CD8-positive, alpha-beta memory T cell (primary cell): ENCODE measurements around the gene CREB3L1. TPM values are rescaled to one million over a fixed set of nuclear protein-coding genes. Genes with fewer than 3 reads are reported as not detected.

Experiments used
- CTCF ChIA-PET: fragments of 350-600 bp; sonication (Branson Sonifier 250); formaldehyde crosslinking; loops from one replicate; lab custom pipeline; 2021; ENCODE audit warnings: antibody characterized with exemption; lab: Charles Lee
- POLR2A ChIA-PET: fragments of 350-600 bp; sonication (Branson Sonifier 250); formaldehyde crosslinking; loops from one replicate; lab custom pipeline; 2021; ENCODE audit warnings: antibody characterized with exemption; lab: Charles Lee
- DNase-seq, 5 donors: peaks; one replicate each; pipeline versions ENCODE4 v3.0.0 to v3.0.0-alpha.2; 2020 to 2022; ENCODE audit warnings: mixed read lengths in 1 of 5
- H3K27ac ChIP-seq: one replicate; pipeline ENCODE4 v1.7.0; 2013; ENCODE audit warnings: low read depth, mild to moderate bottlenecking, low read length, moderate library complexity
- H3K27me3 ChIP-seq: 2 replicates; pipeline ENCODE4 v1.7.0; 2013; ENCODE audit warnings: low read length, mild to moderate bottlenecking; ENCODE audit not compliant: insufficient read depth, poor library complexity, severe bottlenecking
- H3K36me3 ChIP-seq: 2 replicates; pipeline ENCODE4 v1.7.0; 2013; ENCODE audit warnings: mild to moderate bottlenecking, low read length, moderate library complexity; ENCODE audit not compliant: insufficient read depth
- H3K4me1 ChIP-seq: 2 replicates; pipeline ENCODE4 v1.7.0; 2013; ENCODE audit warnings: mild to moderate bottlenecking, low read length, moderate library complexity; ENCODE audit not compliant: insufficient read depth
- H3K4me3 ChIP-seq: 2 replicates; pipeline ENCODE4 v1.7.0; 2013; ENCODE audit warnings: mild to moderate bottlenecking, low read length
- H3K9me3 ChIP-seq: 2 replicates; pipeline ENCODE4 v1.7.0; 2013; ENCODE audit warnings: mild to moderate bottlenecking, low read length
- H3K27ac Mint-ChIP-seq, 8 donors: one replicate each; pipeline ENCODE4 v1.8.0; 2020 to 2021; ENCODE audit warnings: mixed read lengths in 8 of 8, mild to moderate bottlenecking in 6 of 8, inconsistent platforms in 3 of 8, moderate library complexity in 3 of 8
- H3K27me3 Mint-ChIP-seq, 2 donors: one replicate each; pipeline ENCODE4 v1.8.0; 2020 to 2021; ENCODE audit warnings: mixed read lengths in 2 of 2, mild to moderate bottlenecking in 1 of 2, moderate library complexity in 1 of 2
- H3K36me3 Mint-ChIP-seq, 3 donors: one replicate each; pipeline ENCODE4 v1.8.0; 2020 to 2021; ENCODE audit warnings: mixed read lengths in 3 of 3, inconsistent platforms in 1 of 3, mild to moderate bottlenecking in 1 of 3
- H3K4me1 Mint-ChIP-seq, 3 donors: one replicate each; pipeline ENCODE4 v1.8.0; 2020 to 2021; ENCODE audit warnings: mixed read lengths in 3 of 3, inconsistent platforms in 1 of 3, mild to moderate bottlenecking in 1 of 3
- H3K4me3 Mint-ChIP-seq, 7 donors: one replicate each; pipeline ENCODE4 v1.8.0; 2020 to 2021; ENCODE audit warnings: mixed read lengths in 7 of 7, mild to moderate bottlenecking in 6 of 7, moderate library complexity in 4 of 7, inconsistent platforms in 2 of 7
- H3K9me3 Mint-ChIP-seq, 5 donors: one replicate each; pipeline ENCODE4 v1.8.0; 2020 to 2022; ENCODE audit warnings: mixed read lengths in 5 of 5, mild to moderate bottlenecking in 3 of 5, moderate library complexity in 2 of 5, inconsistent platforms in 1 of 5
- polyA plus RNA-seq: library from polyadenylated mRNA; unstranded; fragments of 300-500 nt; fragmentation: Illumina TruSeq; gene quantifications from one replicate; pipeline ENCODE4 v1.2.3, GENCODE V29; 2021
- total RNA-seq, 2 experiments: library from RNA; stranded (reverse); gene quantifications; one replicate each; pipeline ENCODE4 v1.2.3, GENCODE V29; 2021

Gene CREB3L1
- total and polyA plus RNA-seq, 3 experiments from 2014 or later = not detected

DNA sequence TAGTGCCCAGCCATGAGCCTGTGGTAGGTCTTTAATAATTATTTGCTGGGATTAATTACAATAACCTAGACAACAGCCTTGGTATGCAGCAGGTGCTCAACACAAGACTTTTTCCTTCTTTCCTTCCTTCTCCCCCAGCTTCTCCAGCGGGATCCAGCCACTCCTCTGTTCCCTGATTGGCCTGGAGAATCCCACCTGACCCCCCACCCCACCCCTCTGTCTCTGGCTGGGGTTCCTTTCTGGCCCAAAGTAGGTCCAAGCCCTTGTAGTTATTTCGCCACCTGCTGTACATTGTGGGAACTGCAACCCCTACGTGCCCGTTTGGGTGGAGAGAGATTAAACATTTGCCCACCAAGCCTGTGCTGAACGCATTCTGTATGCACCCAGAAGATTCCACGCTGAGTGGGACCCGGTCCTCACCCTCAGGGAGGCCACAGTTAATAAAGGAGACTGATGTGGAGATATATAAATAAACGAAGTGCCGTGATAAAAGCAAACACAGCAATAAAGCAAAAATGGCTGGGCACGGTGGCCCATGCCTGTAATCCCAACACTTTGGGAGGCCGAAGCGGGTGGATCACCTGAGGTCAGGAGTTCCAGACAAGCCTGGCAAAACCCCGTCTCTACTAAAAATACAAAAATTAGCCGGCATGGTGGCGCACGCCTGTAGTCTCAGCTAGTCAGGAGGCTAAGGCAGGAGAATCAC, 37.7 kb downstream of the CREB3L1 start:
- Histone ChIP-seq H3K27me3 (no peaks in the 10 kb centered on the region), H3K27ac (no peak overlapping the region), H3K36me3 (no peaks in the 10 kb centered on the region), H3K4me1 (peaks cover 12% of the 10 kb centered on the region), H3K4me3 (no peak overlapping the region), H3K9me3 (no peaks in the 10 kb centered on the region)
- peak; percentile 59 to 82 (median 65) for DNase-seq
- CTCF ChIA-PET = interaction anchor here (0.7 to 12.7 kb wide), 8 partner anchors 9 to 121 kb away, joined by 3 to 205 read pairs (median 6); no protein-coding TSS in a partner anchor
- Mint-ChIP-seq H3K4me1 (peaks cover 10 to 16% (median 14%) of the 10 kb centered on the region in 3 donors), H3K27me3 (peaks cover 5 to 11% of the 10 kb centered on the region in 2 donors), H3K9me3 (no peaks in the 10 kb centered on the region), H3K27ac (peak overlapping the region in 2 of 8 donors; percentile 67 to 70), H3K4me3 (no peak overlapping the region), H3K36me3 (peaks cover 0 to 1% (median 0%) of the 10 kb centered on the region in 3 donors)
- POLR2A ChIA-PET = interaction anchor here (0.7 kb wide), 2 partner anchors 83 to 621 kb away, joined by 3 read pairs; partner anchors contain the start of gene CSTPP1

DNA sequence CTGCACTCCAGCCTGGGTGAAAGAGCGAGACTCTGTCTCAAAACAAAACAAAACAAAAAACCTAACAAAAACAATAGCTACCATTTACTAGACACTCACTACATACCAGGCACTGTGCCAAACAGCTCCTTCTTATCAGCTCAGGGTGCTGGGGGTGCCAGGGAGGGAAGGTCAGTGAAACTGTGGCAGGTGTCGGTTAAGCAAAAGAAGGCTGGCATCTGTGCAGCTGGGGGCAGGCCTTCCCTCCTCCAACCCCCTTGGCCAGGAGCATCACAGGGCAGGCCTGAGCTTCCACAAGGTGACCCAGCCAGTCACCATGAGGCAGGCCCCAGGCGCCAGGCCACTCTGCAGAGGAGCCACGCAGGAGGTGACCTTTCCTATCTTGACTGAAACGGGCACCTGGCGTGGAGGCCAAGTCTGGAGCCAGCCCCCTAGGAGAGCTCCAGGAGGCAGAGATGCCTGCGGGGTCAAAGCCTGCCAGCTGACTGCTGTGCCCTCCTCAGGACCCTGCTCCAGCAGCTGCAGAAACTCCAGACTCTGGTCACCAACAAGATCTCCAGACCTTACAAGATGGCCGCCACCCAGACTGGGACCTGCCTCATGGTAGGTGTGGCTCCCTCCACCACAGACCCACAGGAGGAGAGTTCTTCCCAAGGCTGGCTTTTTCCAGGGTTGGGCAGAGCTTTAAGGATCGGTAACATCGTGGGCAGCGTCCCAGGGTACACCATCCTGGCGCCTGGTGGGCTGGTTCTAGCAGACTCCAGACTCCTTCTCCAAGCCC, 38.5 kb downstream of the CREB3L1 start:
- ChIA-PET POLR2A (no interaction called here), CTCF (interaction anchor here (0.8 to 12.7 kb wide), 6 partner anchors 9 to 76 kb away, joined by 3 to 205 read pairs (median 6); no protein-coding TSS in a partner anchor)
- H3K4me1 Mint-ChIP-seq = peaks cover 10 to 16% (median 14%) of the 10 kb centered on the region in 3 donors
- no peak for DNase-seq
- H3K36me3 Mint-ChIP-seq = peaks cover 0 to 1% (median 0%) of the 10 kb centered on the region in 3 donors
- no peak overlapping the region for H3K4me3 ChIP-seq
- no peaks in the 10 kb centered on the region for H3K9me3 ChIP-seq
- peaks cover 12% of the 10 kb centered on the region for H3K4me1 ChIP-seq
- no peak overlapping the region for H3K27ac ChIP-seq
- H3K36me3 ChIP-seq = no peaks in the 10 kb centered on the region
- H3K27ac Mint-ChIP-seq = no peak overlapping the region
- H3K9me3 Mint-ChIP-seq = no peaks in the 10 kb centered on the region
- no peak overlapping the region for H3K4me3 Mint-ChIP-seq
- H3K27me3 Mint-ChIP-seq = peaks cover 5 to 11% of the 10 kb centered on the region in 2 donors
- no peaks in the 10 kb centered on the region for H3K27me3 ChIP-seq

DNA sequence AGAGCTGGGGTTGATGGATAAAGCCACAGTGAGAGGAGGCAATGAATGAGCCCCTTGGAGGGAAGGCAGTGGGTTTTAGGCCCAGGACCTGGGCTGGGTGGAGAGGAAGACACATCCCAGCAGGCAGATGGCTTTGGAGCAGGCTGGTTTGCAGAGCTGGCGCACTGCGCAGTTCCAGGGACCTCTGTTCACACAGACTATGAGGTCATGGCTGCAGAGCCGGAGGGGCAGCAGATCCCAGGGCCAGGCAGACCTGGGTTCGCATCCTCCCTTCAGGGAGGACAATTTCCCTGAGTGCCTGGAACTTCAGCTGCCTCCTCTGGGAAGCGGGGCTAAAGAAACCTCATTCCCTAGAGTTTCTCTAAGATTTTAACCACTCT, 41.6 kb downstream of the CREB3L1 start:
- peaks cover 0 to 1% (median 0%) of the 10 kb centered on the region in 3 donors for H3K36me3 Mint-ChIP-seq
- Histone ChIP-seq H3K27ac (no peak overlapping the region), H3K4me1 (peaks cover 12% of the 10 kb centered on the region), H3K9me3 (no peaks in the 10 kb centered on the region), H3K36me3 (no peaks in the 10 kb centered on the region), H3K27me3 (no peaks in the 10 kb centered on the region), H3K4me3 (no peak overlapping the region)
- ChIA-PET POLR2A (no interaction called here), CTCF (interaction anchor here (0.7 kb wide), 1 partner anchor 29 kb away, joined by 3 read pairs; no protein-coding TSS in a partner anchor)
- no peak overlapping the region for H3K4me3 Mint-ChIP-seq
- peaks cover 10 to 16% (median 14%) of the 10 kb centered on the region in 3 donors for H3K4me1 Mint-ChIP-seq
- H3K27ac Mint-ChIP-seq = peak overlapping the region in 2 of 8 donors; percentile 23 to 80
- peaks cover 2 to 12% of the 10 kb centered on the region in 2 donors for H3K27me3 Mint-ChIP-seq
- no peaks in the 10 kb centered on the region for H3K9me3 Mint-ChIP-seq
- no peak for DNase-seq

DNA sequence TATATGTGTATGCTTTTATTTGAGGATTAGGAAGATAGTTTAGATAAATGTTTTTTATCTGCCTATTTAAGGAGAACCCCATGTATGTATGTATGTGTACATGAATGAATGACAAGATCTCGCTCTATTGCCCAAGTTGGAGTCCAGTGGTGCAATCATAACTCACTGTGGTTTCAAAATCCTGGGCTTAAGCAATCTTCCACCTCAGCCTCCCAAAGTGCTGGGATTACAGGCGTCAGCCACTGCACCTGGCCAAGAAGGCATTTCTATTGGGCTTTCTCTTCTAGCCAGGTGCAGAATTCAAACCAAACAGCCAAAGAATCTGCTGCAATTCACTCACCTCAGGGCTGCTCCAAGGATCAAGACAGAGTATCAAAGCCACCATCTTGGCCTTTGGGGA, 44.3 kb downstream of the CREB3L1 start:
- DNase-seq = no peak
- no peak overlapping the region for H3K4me3 Mint-ChIP-seq
- no peaks in the 10 kb centered on the region for H3K9me3 Mint-ChIP-seq

DNA sequence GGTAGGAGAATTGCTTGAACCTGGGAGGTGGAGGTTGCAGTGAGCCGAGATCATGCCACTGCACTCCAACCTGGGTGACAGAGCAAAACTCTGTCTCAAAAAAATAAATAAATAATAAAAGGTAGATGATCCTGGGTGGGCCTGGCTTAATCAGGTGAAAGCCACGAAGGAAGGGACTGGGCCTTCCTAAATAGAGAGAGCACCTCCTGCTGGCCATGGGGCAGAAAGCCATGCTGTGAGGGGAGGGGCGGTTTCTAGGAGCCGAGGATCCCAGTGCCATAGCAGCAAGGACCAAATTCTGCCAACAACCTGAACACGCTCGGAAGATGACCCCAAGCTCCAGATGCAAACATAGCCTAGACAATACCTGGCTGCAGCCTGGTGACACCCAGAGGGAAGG, 45.3 kb downstream of the CREB3L1 start:
- no peaks in the 10 kb centered on the region for H3K9me3 Mint-ChIP-seq
- Histone ChIP-seq H3K9me3 (no peaks in the 10 kb centered on the region), H3K27me3 (no peaks in the 10 kb centered on the region), H3K4me3 (no peak overlapping the region), H3K4me1 (peaks cover 12% of the 10 kb centered on the region), H3K27ac (no peak overlapping the region), H3K36me3 (no peaks in the 10 kb centered on the region)
- no peak for DNase-seq
- H3K36me3 Mint-ChIP-seq = peaks cover 0 to 2% (median 0%) of the 10 kb centered on the region in 3 donors
- ChIA-PET POLR2A (no interaction called here), CTCF (interaction anchor here (1.0 to 1.8 kb wide), 2 partner anchors 15 to 85 kb away, joined by 3 to 4 read pairs; no protein-coding TSS in a partner anchor)
- peaks cover 8 to 12% (median 11%) of the 10 kb centered on the region in 3 donors for H3K4me1 Mint-ChIP-seq
- peaks cover 7 to 21% of the 10 kb centered on the region in 2 donors for H3K27me3 Mint-ChIP-seq
- no peak overlapping the region for H3K4me3 Mint-ChIP-seq
- H3K27ac Mint-ChIP-seq = no peak overlapping the region

More for the DNA sequence above, 44.3 kb downstream of the CREB3L1 start:
- peaks cover 12% of the 10 kb centered on the region for H3K4me1 ChIP-seq
- H3K36me3 Mint-ChIP-seq = peaks cover 0 to under 1% (median 0%) of the 10 kb centered on the region in 3 donors
- CTCF ChIA-PET = interaction anchor here (1.8 kb wide), 1 partner anchor 84 kb away, joined by 4 read pairs; no protein-coding TSS in a partner anchor
- peaks cover 8 to 12% (median 11%) of the 10 kb centered on the region in 3 donors for H3K4me1 Mint-ChIP-seq
- peaks cover 3 to 15% of the 10 kb centered on the region in 2 donors for H3K27me3 Mint-ChIP-seq
- H3K4me3 ChIP-seq = no peak overlapping the region
- POLR2A ChIA-PET = no interaction called here
- H3K27ac ChIP-seq = no peak overlapping the region
- H3K27me3 ChIP-seq = no peaks in the 10 kb centered on the region
- no peak overlapping the region for H3K27ac Mint-ChIP-seq
- H3K36me3 ChIP-seq = no peaks in the 10 kb centered on the region
- no peaks in the 10 kb centered on the region for H3K9me3 ChIP-seq

DNA sequence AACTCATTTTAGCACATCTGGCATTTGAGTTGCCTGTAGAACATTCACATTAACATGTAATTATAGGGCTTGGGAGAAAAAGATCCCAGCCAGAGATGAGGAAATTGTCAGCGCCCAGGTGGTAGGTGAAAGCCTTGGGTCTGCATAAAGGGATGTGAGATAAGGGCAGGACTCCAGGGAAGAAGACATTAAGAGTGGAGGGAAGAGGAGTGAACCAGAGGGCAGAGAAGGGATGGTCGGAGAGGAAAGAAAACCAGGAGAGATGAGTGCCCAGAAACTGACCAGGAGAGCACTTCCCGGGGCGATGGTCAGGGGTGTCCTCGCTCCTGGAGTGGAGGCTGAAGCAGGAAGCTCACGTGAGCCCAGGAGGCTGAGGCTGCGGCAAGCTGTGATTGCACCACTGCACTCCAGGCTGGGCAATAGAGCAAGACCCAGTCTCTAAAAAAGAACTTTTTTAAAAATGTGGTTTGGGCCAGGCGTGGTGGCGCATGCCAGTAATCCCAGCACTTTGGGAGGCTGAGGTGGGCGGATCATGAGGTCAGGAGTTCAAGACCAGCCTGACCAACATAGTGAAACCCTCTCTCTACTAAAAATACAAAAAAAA, 49.5 kb downstream of the CREB3L1 start:
- CTCF ChIA-PET = interaction anchor here (1.9 to 8.6 kb wide), 2 partner anchors 18 to 89 kb away, joined by 7 to 67 read pairs; partner anchors contain the start of gene DGKZ
- peak overlapping the region in 2 of 7 donors; percentile 50 to 58 for H3K4me3 Mint-ChIP-seq
- H3K9me3 Mint-ChIP-seq = peaks cover 0 to 2% (median 0%) of the 10 kb centered on the region in 5 donors
- Histone ChIP-seq H3K36me3 (no peaks in the 10 kb centered on the region), H3K27ac (no peak overlapping the region), H3K27me3 (no peaks in the 10 kb centered on the region), H3K9me3 (no peaks in the 10 kb centered on the region), H3K4me3 (no peak overlapping the region), H3K4me1 (peaks cover 25% of the 10 kb centered on the region)
- H3K4me1 Mint-ChIP-seq = peaks cover 21 to 26% (median 25%) of the 10 kb centered on the region in 3 donors
- POLR2A ChIA-PET = interaction anchor here (0.9 kb wide), 1 partner anchor 21 kb away, joined by 3 read pairs; no protein-coding TSS in a partner anchor
- peaks cover 21 to 37% of the 10 kb centered on the region in 2 donors for H3K27me3 Mint-ChIP-seq
- H3K27ac Mint-ChIP-seq = no peak overlapping the region
- DNase-seq = no peak
- peaks cover 0 to 2% (median 0%) of the 10 kb centered on the region in 3 donors for H3K36me3 Mint-ChIP-seq

DNA sequence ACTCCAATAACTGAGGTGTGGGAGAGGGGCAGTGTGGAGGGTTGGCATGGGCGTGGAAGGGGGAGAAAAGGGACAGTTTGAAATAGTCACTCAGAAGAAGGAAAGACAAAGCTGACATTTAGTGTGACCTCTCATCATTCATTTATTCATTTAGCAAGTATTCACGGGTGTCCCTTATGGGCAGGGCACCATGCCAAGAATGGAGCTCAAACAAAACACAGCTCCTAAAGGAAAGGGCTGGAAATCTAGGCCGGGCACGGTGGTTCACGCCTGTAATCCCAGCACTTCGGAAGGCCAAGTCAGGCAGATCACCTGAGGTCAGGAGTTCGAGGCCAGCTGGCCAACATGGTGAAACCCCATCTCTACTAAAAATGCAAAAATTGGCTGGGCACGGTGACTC, 50.4 kb downstream of the CREB3L1 start:
- H3K36me3 ChIP-seq = no peaks in the 10 kb centered on the region
- no peak for DNase-seq
- H3K9me3 Mint-ChIP-seq = peaks cover 0 to 2% (median 0%) of the 10 kb centered on the region in 5 donors
- no peaks in the 10 kb centered on the region for H3K9me3 ChIP-seq
- H3K4me3 ChIP-seq = no peak overlapping the region
- peaks cover 22 to 31% (median 31%) of the 10 kb centered on the region in 3 donors for H3K4me1 Mint-ChIP-seq
- H3K36me3 Mint-ChIP-seq = peaks cover 0 to 2% (median 0%) of the 10 kb centered on the region in 3 donors
- CTCF ChIA-PET = interaction anchor here (1.9 to 8.6 kb wide), 3 partner anchors 15 to 89 kb away, joined by 7 to 67 read pairs (median 63); partner anchors contain the start of gene DGKZ
- no peak overlapping the region for H3K4me3 Mint-ChIP-seq
- H3K27ac ChIP-seq = no peak overlapping the region
- peaks cover 24 to 35% of the 10 kb centered on the region in 2 donors for H3K27me3 Mint-ChIP-seq
- peaks cover 31% of the 10 kb centered on the region for H3K4me1 ChIP-seq
- H3K27ac Mint-ChIP-seq = no peak overlapping the region
- H3K27me3 ChIP-seq = no peaks in the 10 kb centered on the region
- POLR2A ChIA-PET = no interaction called here
